CD4-positive, alpha-beta T cell treated with Interferon gamma for 1 hour (primary cell): ENCODE measurements around the gene LDLRAD4.

Experiments used
- DNase-seq: peaks from one replicate; pipeline ENCODE4 v3.0.0-alpha.2; 2020

Gene LDLRAD4

DNA sequence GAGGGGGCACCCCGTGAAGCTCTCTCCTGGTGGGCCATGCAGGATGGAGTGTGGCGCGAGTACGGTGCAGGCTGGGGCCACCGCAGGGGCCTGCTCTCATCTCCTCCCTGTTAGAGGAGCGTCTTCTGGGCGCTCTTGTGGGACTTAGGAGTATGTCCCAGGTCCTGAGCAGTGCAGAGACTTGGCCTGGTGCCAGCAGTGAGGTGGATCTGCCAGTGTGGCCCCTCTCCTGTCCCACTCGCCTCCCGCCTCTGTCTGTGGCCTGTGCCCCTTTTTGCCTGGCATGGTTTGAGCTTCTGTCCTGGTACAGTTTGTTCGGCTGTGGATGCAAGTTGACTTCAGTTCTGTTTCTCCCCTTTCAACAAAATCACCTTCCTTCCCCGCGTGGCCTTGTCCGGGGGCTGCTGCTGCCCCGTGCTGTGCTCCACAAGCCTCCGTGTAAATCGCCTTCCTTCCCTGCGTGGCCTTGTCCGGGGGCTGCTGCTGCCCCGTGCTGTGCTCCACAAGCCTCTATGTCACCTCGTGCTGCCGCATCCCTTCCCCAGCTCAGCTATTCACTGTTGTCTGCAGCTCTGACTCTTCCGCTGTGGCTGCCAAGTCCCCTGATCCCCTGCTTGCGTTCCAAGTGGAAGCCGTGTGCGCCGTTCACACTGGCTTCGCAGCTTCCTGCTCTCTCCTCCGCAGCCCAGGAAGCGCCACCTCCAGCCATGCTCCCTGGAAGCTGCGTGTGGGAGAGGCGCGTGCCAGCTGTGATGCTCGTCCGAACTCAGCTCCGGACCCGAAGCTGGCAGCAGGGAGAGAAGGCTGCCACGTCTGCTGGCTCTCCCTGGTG lies 13.7 kb downstream of the LDLRAD4 start:
- DNase-seq, result no peak

- no peak for DNase-seq
Measured at GRCh38 chr18:13232971-13233786, 14.6 kb downstream of the LDLRAD4 start.

GRCh38 chr18:13233787-13234783 lies 15.5 kb downstream of the LDLRAD4 start:
- DNase-seq, result no peak

GRCh38 chr18:13235421-13235831 lies 16.9 kb downstream of the LDLRAD4 start:
- DNase-seq, result no peak

DNA sequence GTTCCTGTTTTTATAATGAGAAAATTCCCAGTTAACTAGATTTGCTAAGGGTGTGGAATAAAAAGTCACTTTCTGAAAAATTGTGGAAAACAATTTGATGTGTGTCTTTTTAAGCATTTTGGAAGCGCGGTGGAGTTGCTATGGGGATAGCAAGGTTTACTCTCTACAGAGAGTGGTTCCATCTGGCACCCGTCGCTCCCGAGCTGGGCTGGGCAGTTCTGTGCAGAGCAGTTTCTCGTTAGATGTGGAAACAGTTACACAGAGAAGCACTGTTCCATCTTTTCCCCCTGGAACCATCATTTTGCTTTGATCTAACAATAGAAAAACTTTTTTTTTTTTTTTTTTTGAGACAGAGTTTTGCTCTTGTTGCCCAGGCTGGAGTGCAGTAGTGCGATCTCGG lies 17.4 kb downstream of the LDLRAD4 start:
- DNase-seq, result no peak

GRCh38 chr18:13236411-13236810 lies 17.9 kb downstream of the LDLRAD4 start:
- DNase-seq, result no peak

DNA sequence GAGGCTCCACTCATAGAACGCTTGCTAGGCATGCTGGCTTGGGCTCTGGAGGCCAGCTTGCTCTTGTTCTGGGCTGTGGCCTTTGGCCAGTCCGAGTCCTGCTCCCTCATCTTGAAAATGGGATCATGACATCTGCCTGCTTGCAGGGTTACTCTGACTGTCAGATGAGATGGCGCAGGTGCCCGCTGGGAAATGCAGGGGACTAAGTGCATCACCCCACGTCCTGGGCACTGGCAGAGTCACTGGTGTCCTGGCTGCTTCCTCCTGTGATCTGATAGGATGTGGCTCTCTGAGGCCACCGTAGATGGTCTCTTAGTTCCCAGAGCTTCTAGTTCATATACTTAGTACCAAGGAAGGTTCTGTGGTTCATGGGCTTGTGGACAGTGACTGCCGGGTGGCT lies 18.5 kb downstream of the LDLRAD4 start:
- no peak for DNase-seq

GRCh38 chr18:13237641-13238040 lies 19.1 kb downstream of the LDLRAD4 start:
- no peak for DNase-seq

DNA sequence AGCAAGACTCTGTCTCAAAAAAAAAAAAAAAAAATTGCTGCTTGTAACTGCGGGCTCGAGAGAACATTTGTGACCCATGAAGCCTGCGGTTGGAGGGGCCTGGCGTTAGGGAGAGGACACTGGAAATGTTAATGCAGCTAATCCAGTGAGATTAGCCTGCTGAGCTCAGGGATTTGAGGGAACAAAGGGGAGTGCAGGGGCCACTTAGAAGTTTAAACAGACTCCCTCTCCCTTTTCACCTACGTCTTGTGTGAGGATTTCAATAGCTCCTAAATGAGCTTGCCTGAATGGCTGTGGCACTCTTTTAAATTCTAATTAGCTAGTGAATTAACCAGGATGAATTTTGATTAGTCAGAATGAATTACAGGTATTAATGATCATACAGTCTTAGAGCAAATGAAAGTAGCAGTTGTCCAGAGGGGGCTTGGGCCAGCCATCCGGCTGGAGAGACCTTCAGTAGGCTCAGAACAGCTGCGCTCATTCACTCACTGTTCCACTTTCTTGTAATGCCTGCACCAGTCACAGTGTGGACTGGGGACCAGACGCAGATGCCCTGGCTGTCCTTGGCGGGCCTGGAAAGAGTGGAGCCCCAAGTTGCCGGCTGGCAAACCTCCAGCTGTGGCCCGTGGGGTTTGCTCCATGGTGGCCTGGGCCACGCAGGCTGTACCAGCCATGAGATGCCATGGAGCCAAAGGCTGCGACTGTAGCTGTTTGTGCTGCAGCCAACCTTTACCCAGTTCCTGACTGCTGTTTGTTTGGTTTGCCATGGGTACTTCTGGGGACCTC lies 20.8 kb downstream of the LDLRAD4 start:
- no peak for DNase-seq

GRCh38 chr18:13240060-13240725 lies 21.6 kb downstream of the LDLRAD4 start:
- DNase-seq, result no peak

GRCh38 chr18:13241083-13241892 lies 22.7 kb downstream of the LDLRAD4 start:
- DNase-seq, result no peak

GRCh38 chr18:13241893-13242175 lies 23.3 kb downstream of the LDLRAD4 start:
- DNase-seq, result no peak

DNA sequence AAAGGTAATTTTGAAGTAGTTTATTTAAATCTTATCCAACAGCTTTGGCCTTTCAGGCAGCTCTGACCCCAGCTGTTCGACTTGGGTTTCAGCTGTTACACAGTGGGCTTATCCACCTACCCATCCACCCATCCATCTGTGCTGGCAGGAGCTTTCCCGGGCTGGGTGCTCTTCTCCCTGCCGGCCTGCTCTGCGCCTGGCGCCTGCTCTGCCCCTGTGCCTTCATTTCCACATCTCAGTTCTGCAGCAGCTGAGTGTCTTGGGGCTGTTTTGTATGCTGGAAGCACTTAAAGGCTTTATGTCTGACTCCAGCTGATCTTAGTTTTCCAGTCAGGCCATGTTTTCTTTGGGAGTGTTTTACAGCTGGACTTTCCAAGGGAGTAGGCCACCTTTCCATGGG lies 24.2 kb downstream of the LDLRAD4 start:
- DNase-seq, result no peak

DNA sequence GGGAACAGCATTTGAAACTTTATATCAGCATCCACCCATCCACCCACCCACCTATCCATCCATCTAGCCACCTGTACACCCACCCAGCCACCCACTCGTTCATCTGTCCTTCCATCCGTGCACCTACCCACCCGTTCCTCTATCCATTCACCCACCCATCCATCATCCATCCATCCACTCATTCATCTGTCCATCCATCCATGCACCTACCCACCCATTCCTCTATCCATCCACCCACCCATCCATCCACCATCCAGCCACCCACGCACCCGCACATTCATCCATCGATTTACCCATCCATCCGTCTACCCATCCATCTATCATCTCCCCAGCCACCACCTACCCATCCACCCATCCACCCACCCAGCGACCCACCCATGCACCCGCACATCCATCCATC lies 24.8 kb downstream of the LDLRAD4 start:
- DNase-seq, result no peak

GRCh38 chr18:13244135-13244534 lies 25.6 kb downstream of the LDLRAD4 start:
- DNase-seq, result no peak

- DNase-seq, result no peak
Measured at GRCh38 chr18:13245481-13246000, 27.0 kb downstream of the LDLRAD4 start.

- DNase-seq, result no peak
Measured at GRCh38 chr18:13246121-13246520, 27.6 kb downstream of the LDLRAD4 start.

- no peak for DNase-seq
Measured at GRCh38 chr18:13246591-13246990, 28.0 kb downstream of the LDLRAD4 start.

- no peak for DNase-seq
Measured at GRCh38 chr18:13247506-13247905, 28.9 kb downstream of the LDLRAD4 start.

DNA sequence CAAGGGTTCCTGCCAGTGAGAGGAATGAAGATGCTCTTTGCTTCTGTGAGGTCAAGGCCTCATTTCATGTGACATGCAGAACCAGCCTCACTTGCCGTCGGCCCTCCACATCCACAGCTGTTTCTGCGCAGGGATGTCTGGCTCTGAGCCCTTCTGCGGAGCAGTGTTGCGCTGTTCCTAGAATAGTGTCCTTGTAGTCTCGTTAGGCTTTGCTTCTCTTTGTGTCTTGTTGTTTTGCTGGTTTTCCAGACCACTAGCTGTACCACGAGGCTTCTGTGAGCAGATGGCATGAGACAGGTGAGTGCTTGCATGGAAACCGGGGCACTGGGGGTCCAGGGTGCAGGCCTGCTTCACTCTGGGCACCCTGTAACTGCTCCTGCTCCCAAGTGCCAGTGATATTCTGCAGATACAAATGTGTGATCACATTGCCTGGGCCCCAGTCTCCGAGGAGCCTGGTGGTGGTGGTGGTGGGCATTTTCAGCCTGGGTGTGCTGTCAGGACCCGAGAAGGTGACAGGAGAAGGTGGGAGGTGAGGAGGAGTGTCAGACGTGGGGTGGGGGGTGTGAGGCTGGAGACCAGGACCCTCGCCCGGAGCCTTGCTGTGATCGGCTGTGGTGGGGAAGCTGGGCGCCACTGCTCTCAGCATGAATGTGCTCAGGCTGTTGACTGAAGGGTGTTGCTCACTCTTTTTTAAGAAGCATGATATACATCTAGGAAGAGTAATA lies 34.3 kb downstream of the LDLRAD4 start:
- no peak for DNase-seq
